GM21717 (cell line): ENCODE measurements around the gene SH3RF3.

Experiments
- ATAC-seq: cut with Tn5 transposase; IDR thresholded peaks from one replicate; pipeline ENCODE4 v1.9.1; 2021; ENCODE audit warnings: mild to moderate bottlenecking, moderate library complexity; ENCODE audit not compliant: unreplicated experiment

Gene SH3RF3

DNA sequence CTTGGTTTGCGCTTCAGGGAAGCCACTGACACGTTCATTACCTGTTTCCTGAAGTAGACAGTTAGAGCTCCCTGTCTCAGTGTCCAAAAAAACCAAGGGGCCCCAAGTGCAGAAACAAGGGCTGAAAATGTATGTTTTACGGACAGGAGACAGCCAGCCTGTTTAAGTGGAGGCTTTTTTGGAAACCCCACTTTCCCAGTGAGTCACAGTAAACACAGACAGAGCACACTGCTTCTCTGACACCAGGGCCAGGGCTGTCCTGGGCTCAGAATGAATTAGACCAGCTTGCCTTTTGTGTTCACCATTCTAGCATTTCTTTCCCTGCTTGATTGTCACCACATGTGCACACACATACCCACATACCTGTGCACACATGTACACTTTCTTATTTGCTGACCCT is 128.6 kb downstream of the SH3RF3 start:
- ATAC-seq: no peak

DNA sequence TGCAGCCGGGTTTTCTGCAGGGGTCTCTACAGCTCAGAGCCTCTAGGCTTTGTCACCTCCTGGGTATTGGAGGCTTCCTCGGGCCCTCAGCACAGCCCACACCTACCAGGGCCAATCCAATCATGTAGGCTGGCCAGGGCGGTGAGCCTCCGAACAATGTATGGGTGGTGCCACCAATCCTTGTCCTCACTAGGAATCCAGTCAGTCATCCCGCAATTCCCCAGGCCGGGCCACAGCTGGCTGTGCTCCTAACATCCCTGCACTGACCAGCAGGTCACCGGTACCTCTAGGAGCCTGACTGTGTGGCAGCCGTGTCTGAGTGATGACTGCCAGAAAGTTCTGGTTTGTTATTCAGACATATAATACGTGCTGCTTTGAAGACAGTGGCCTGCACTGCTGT is 129.4 kb downstream of the SH3RF3 start:
- no peak for ATAC-seq

DNA sequence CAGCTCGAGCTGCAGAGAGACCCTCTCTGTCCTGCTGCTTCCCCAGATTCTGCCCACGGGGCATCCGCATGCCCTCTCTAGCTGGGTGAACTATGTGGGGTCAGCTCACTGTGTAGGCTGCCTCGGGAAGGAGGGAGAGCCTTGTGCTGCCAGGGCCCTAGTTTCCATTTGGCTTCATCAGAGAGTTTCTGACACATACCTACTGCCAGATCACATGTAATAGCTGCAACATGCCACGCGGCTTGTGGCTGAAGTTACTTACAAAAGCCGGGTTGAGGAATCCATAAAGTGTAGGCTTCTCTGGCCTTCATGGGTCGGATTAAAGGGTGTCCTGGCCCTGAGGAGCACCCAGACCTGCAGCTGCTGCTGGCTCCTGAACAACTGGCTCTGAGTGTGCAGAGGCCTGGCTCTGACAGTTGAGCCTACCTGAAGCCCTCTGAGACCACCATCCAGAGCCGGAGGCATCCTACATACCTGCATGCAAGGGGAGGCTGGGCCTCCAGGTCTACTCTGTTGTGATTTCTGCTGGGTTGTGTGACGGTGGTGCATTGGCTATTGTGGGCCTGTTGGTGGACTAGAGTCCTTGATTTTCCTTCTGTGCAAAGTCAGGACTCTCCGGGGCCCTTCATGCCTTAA is 130.0 kb downstream of the SH3RF3 start:
- ATAC-seq: no peak

DNA sequence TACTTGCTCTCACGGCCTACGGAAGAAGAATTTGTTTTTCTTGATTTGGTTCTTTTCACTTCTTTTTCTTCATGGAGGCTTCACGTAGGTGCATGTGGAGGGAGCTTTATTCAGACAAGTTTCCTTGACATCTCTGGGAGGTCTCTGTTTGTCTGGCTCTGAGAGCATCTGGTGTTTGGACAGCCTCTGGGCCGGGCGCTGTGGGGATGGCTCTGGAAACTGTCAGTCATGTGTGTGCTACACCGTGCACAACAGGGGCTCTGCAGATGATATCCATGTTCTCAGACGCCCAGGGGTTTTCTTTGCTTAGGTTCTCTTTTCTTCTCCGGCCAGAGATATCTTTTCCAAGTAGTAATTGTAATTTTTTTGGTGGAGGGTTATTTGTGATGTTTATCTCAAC is 130.7 kb downstream of the SH3RF3 start:
- ATAC-seq: no peak

DNA sequence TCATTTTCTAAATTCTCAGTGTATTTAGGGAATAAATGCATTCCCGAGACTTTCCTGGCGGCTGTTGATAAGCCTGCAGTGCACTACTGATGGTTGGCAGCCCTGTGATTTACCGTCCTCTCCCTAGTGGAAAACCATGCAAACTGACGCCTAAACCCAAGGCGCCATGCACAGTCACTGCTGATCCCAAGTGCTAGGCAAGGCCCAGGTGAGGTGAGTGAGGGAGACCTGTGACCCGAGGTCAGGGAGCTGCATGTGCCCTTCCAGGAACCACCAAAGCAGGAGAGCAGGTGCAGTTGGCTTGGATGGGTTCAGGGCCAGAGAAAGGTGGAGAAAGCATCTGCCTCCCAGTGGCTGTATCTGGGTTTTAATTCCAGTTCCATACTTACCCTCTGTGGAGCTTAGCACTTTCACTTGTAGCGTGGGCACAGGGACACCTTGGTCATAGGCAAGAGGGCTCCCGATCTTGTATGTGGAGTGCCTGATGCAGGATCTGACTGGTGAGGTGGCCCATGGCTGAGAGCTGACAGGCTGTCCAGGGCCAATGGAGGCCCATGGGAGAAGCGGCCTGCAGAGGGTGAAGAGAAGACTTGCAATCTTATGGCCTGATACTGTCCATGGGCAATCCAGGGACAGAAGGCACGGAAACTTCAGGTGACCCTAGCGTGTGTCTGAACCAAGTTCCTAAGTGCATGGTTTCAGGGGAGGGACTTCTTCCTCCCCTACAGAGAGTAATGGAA is 131.3 kb downstream of the SH3RF3 start:
- no peak for ATAC-seq

DNA sequence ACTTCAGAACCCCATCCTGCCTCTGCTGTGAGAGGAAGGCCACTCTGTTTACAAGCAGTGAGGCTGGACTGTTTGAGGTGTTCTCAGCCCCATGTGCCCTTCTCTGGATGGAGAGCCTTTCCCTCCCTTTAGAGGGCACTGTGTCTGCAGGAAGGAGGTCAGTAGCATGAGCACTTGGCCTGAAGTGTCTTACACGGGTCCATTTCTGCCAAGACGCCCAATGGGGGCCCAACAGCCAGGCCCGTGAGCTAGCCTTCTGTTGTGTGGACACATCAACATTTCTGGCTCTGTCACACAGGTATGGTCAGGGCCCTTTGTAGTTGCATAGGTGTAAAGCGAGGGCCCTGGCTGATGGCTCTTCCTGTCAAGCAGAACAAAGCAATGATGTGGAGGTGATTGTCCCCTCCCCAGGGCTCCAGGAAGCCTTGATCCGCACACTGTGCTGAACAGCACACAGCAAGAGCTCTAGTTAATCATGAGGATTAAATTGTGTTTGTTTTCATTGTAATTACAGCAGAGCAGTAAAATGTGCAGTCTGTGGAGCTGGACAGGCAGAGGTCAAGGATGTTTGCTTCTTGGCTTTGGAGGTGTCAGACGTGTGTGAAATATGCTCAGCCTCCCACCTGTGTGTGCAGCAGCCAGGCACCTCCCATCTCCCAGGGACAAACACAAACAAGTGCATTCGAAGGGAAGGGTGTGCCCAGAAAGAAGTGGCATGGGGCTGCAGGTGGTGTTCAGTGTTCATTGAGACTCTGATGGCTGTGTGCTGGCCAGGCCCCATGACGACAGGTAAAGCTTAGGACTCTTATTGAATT is 132.1 kb downstream of the SH3RF3 start:
- no peak for ATAC-seq

DNA sequence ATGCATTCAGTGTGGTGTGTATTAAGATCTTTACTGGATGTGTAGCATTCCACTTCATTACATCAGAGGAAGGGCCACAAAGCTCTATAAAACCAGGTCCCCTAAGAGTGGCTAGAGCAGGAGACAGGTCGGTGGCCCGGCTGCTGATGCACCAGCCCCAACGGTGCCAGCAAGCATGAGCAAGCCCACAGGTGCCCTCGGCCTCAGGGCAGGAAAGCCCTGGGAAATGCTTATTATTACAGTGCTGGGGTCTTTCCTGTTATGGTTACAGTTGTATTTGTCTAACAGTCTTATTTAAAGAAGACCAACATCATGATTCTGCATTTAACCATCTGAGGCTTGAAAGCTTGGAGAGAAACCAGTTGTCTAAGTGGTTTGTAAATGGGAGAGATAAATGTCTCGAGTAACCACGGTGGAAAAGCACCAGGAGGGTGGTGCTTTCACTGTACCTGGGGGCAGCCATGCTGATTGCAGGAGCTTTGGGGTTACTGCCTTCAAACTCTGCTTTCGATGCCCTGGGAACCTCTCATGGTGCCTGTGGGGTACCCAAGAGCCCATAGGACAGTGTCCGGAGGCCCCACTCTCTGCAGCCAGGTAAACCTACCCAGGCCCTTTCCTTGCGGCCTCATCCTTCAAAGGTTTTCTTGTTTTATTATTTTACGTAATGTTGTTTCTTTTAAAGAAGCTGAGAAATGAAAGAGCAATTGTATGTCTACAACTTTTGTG is 133.1 kb downstream of the SH3RF3 start:
- no peak for ATAC-seq

DNA sequence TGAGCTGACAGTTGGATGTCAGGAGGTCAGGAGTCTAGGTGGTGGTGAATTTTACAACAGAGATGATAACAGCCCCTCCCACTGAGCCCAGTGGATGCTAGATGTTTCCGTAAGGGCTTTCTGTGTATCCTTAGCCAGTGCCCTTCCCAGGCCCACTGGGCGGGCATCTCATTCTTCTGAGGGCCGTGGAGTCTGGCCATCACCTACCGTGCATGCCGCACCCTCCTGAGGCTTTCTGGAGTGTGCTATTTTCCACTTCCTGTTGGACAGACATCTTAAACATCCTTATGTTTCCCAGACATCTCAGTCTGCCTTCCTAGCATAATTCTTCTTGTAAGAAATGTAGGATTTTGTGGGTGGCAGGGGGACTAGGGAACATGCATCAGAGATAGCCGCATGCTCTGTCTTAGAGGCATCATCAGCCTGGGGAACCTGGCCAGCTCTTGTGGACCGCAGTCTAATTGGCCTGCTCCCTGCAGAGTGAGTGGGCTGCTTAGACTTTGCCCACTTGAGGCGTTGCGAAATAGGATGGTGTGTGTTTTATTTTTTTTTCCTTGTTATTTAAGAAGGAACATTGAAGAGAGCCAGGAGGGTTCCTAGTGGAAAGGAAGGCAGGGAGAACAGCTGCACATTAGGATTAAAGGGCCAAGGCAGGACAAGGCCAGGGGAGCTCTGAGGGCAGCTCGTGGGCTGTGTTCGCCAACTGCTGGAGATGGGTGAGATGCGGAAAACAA is 135.8 kb downstream of the SH3RF3 start:
- ATAC-seq: no peak

DNA sequence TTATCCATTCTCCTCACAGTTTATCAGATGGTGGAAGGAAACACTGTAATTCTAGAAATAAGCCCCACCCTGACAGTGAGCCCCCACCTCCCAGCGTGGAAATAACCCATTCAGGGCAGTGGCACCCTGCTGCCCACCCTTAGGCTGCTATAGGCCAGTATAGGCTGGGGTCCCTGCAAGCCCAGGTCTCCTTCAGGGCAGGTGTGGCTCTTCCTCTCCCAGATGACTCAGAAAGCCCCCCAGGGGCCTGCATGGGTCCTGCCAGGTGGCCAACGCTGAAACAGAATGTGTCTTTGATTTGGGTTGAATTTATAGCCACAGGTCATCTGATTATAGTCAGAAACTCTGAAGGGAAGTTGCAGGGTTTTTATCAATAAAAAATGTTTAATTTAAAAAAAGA is 136.4 kb downstream of the SH3RF3 start:
- ATAC-seq: no peak

DNA sequence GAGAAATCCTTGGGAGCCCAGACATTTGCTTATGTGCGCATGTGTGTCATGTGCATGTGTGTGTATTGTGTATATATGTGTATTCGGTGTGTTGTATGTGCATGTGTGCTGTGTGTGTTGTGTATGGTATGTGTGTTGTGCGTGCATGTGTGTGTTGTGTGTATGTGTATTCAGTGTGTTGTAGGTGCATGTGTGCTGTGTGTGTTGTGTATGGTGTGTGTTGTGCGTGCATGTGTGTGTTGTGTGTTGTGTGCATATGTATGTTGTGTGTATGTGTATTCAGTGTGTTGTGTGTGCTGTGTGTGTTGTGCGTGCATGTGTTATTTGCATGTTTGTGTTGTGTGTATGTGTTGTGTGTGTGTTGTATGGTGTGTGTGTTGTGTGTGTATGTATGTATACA is 136.9 kb downstream of the SH3RF3 start:
- no peak for ATAC-seq

DNA sequence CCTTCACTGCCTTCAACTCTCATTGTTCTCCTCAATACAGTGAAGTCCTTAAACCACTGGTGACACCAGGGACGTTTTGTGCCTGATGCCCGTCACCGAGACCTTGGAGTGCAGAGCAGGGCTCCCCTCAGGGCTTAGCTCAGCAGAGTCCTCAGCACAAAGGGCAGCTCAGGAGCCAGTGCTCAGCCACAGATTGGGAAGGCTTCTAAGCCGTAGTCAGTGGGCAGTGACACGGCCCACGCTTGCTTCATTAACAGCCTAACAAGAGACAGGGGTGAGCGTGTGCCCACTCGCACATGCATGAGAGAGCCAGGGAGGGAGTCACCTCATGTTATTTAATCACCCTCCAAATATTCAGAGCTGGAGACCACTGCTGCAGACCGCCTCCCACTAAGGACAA is 137.5 kb downstream of the SH3RF3 start:
- no peak for ATAC-seq

DNA sequence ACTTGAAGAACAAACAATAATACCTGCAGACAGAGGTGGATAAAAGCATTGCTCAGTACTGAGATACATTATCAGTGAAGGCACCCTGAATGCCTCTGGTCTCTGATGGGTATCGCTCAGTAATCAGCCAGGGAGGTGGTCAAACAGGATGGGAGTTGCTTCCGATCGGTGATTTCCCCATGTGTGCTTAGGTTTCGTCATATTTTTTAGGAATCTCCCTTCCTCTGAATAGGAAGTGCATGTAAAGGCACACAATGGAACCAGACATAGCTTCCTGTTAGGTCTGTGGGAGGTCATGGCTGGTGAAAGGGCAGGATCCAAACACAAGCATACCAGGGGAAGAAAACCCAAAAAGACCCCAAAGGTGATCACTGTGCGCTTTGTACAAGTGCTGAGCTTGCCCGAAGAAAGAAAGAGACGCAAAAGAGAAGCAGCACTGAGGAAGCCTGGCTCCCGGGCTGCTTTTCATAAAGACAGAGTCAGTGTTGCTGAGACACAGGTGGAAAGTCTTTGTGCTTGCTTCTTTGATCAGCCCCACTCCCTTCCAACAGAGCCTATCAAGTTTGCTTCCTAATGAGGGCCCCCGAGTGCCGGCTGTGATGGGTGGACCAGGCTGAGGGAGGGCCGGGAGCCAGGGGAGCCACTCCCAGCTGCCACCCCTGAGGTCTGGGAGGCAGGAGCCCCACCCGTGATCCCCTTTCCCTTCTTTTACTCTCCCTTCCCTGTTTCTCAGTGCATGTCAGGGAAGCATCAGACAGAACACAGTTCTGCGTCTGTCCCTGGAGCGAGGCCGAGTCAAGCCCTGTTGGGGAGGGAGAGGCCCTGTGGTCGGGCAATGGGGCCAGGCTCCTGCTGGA is 138.2 kb downstream of the SH3RF3 start:
- no peak for ATAC-seq

DNA sequence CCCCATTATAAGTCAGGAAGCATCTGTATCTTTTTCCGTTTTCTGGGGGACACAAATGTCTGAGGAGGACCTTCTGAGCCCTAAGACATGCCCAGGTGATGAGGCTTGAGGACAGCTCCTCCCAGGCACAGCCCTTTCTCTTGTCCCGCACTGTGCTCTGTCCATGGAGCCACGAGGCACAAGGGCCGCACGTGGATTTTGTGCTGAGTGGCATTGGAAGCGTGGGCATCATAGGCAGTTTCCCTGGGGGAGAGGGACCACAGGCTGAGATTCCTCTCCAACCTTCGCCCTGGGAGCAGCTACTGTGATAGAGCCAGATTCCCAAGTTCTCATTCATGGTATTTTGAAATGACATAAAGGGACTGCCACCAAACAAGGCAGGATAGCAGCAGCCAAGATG is 139.9 kb downstream of the SH3RF3 start:
- no peak for ATAC-seq

DNA sequence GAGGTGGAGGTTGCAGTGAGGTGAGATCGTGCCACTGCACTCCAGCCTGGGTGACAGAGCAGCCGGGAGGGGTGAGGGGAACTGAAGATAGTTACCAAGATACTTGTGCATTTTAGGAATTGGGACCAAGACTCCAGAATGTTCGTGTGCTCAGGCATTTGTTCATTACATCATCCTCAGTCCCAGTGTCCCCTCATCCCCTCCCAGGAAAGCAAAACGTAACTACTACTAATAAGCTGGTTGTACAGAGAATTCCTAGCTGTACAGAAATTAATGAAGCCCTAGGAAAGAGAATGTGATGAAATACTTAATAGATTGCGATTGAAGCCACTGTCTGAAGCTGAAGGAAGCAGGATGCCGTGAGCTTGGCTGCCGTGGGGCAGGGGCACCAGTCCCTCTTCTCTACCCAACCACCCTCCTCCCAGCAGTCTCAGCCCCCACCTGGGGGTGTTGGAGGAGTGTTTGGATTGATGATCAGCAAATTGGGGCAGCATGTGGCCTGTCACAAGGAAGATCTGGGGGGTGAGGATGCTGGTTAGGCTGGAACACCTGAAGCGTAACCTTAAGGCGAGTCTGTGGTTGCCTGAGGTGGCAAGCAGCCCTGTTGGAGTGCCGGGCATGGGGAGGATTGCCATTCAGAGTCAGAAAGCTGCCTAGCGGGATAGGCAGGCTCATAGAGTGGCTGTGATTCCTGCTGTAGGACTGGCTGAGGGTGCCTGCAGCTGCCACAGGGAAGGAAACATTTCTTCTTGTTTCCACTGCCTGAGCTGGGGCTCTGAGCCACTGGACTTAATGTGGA is 140.9 kb downstream of the SH3RF3 start:
- ATAC-seq: no peak

DNA sequence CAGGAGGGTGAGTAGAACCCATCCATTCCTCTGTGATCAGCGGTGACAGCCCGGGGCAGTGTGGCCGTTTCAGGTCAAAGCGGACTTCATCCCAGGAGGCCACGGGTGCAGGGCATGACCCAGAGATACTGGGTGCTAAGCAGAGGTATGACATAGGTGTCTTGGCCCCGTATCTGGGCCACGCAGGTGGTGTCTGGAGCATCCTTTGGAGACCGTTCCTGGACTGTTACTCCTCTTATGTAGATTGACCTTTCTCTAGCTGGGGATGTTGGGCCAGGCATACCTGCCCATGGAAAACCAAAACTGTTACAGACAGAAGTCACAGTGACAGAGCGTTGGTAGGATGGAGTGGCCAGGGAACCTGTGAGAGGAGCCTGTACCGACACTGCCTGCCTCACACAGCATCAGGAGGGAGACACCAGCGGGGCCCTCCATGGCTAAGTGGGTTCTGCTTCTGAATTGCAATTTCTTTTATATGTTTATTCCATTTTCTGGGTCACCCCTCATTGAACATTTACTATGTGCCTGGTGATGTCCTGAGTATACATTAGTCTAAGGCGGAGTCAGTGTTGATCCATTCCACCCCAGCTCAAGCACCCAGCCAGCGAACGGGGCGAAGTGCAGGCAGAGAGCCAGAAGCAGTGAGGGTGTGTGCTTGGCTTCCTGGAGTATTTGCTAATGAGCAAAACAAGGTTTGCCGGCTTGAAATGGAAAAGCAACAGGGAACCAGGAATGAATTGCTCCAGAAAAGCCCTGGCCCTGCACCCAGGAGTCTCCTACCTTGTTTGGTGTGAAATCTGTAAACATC is 141.7 kb downstream of the SH3RF3 start:
- ATAC-seq: no peak

DNA sequence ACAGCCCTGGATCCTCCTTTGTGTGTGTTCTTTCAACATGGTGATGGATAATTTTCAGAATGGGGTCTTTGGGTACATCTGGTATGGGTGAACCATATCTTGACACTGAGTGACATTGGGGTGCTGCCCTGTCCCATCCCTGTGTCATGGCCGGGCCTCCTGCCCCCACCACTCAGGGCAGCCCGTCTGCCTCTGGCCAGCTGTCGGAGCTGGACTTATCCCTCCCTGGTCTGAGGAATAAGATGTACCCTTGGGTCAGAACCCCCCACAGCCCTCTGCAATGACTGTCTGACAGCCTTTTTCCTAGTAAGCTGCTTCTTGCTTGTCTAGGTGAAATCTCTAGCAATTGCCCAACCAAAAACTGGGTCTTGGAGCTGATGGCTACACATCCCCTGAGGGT is 142.9 kb downstream of the SH3RF3 start:
- ATAC-seq: no peak

DNA sequence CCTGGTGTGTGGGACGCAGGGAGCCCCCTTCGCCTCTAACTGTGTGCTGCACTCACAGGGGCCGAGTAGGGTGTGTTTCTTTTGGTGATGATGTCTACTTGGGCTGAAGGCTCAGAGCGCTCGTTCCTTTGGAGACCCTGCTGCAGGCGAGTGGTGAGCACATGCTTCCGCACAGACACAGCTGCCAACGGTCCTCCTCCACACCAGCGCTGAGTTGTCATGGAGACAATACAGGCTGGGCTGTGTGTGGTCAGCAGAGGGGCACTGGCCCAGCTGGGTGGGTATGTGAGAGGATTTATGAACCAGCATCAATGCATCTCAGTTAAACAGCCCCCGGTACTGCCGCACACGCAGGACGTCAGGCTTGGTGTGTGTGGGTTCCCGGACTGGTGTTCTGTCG is 143.5 kb downstream of the SH3RF3 start:
- ATAC-seq: no peak
